CD4-positive, alpha-beta T cell (primary cell): ENCODE data around the gene TEX2. TPM values are rescaled to one million over a fixed set of nuclear protein-coding genes. Genes with fewer than 3 reads are reported as not detected.
"Not testable (repeated sequence)": the region's sequence is repeated elsewhere in the genome, so short reads cannot be mapped to it uniquely, and the experiment has no call there.

Source experiments
- ATAC-seq: fragments of 200-7000 bp; cut with Tn5 transposase; one replicate; pipeline ENCODE4 v1.10.0; 2022; ENCODE audit warnings: mild to moderate bottlenecking; ENCODE audit not compliant: poor library complexity
- CTCF ChIA-PET: fragments of 350-600 bp; sonication (Branson Sonifier 250); formaldehyde crosslinking; loops from one replicate; lab custom pipeline; 2021; ENCODE audit warnings: antibody characterized with exemption, inconsistent platforms; lab: Charles Lee
- POLR2A ChIA-PET: fragments of 350-600 bp; sonication (Branson Sonifier 250); formaldehyde crosslinking; loops from one replicate; lab custom pipeline; 2021; ENCODE audit warnings: antibody characterized with exemption, inconsistent platforms; lab: Charles Lee
- DNase-seq, 14 experiments: peaks; one replicate each; pipeline ENCODE4 v3.0.0-alpha.2; 2013 to 2020; ENCODE audit warnings: mixed read lengths in 2 of 14
- H3K27ac ChIP-seq, 2 donors: one replicate each; pipeline versions ENCODE4 v1.5.1 to v1.7.0; 2013; ENCODE audit warnings: low read length in 2 of 2, low read depth in 1 of 2, mild to moderate bottlenecking in 1 of 2
- H3K27me3 ChIP-seq, 2 experiments: 1 replicate in 1 of 2; 2 replicates in 1 of 2; pipeline versions ENCODE4 v1.6.1 to v1.7.0; 2013; ENCODE audit warnings: low read length in 2 of 2, control low read depth in 1 of 2, mild to moderate bottlenecking in 1 of 2, moderate library complexity in 1 of 2; ENCODE audit not compliant: insufficient read depth in 2 of 2, control insufficient read depth in 1 of 2
- H3K36me3 ChIP-seq: one replicate; pipeline ENCODE4 v1.6.1; 2013; ENCODE audit warnings: low read length, control low read depth; ENCODE audit not compliant: insufficient read depth
- H3K4me1 ChIP-seq: one replicate; pipeline ENCODE4 v1.6.1; 2013; ENCODE audit warnings: low read length, control low read depth; ENCODE audit not compliant: insufficient read depth
- H3K4me3 ChIP-seq: one replicate; pipeline ENCODE4 v1.5.1; 2013; ENCODE audit warnings: mild to moderate bottlenecking, low read length, moderate library complexity
- H3K9me3 ChIP-seq, 2 experiments: 1 replicate in 1 of 2; 2 replicates in 1 of 2; pipeline versions ENCODE4 v1.6.1 to v1.7.0; 2013; ENCODE audit warnings: low read length in 2 of 2, mild to moderate bottlenecking in 2 of 2, control low read depth in 1 of 2, moderate library complexity in 1 of 2; ENCODE audit not compliant: control insufficient read depth in 1 of 2, insufficient read depth in 1 of 2
- H3K27ac Mint-ChIP-seq: one replicate; pipeline ENCODE4 v1.8.0; 2020; ENCODE audit warnings: mixed read lengths
- H3K27me3 Mint-ChIP-seq: one replicate; pipeline ENCODE4 v1.8.0; 2021; ENCODE audit warnings: mixed read lengths
- H3K36me3 Mint-ChIP-seq: one replicate; pipeline ENCODE4 v1.8.0; 2021; ENCODE audit warnings: low read depth, mixed read lengths
- H3K4me1 Mint-ChIP-seq: one replicate; pipeline ENCODE4 v1.8.0; 2021; ENCODE audit warnings: low read depth, mixed read lengths
- H3K4me3 Mint-ChIP-seq: one replicate; pipeline ENCODE4 v1.8.0; 2020; ENCODE audit warnings: mild to moderate bottlenecking, mixed read lengths
- H3K9me3 Mint-ChIP-seq: one replicate; pipeline ENCODE4 v1.8.0; 2020; ENCODE audit warnings: mixed read lengths
- CTCF ChIP-seq: fragments of 200-600 bp; IDR thresholded peaks from one replicate; pipeline ENCODE4 v1.8.0; 2022; ENCODE audit warnings: antibody characterized with exemption, mild to moderate bottlenecking
- intact Hi-C, 2 experiments: fragments of 100-400 bp; cut with DNase I in 1 of 2; cut with micrococcal nuclease in 1 of 2; formaldehyde crosslinking; loops; one replicate each; pipeline versions ENCODE4 v1.15.1 to v1.9.0; 2023 to 2025; cut with DNase I, micrococcal nuclease
- total RNA-seq, 174 experiments: library from RNA in 2 of 174; stranded (reverse) in 2 of 174; gene quantifications; one replicate each; pipeline ENCODE4 v1.2.3 and lab custom pipeline; 2021 to 2026

The TEX2 gene
- total RNA-seq, 2 experiments from 2014 or later: 8.6 to 8.9 TPM

- Histone ChIP-seq H3K36me3 (no peaks in the 10 kb centered on the region), H3K27me3 (no peaks in the 10 kb centered on the region), H3K4me1 (no peaks in the 10 kb centered on the region), H3K4me3 (no peak overlapping the region), H3K27ac (no peak overlapping the region), H3K9me3 (no peaks in the 10 kb centered on the region)
- Mint-ChIP-seq H3K27me3 (no peaks in the 10 kb centered on the region), H3K36me3 (no peaks in the 10 kb centered on the region), H3K4me1 (peaks cover 20% of the 10 kb centered on the region), H3K9me3 (peaks cover 5% of the 10 kb centered on the region), H3K27ac (no peak overlapping the region), H3K4me3 (no peak overlapping the region)
- no peak for TF ChIP-seq CTCF
- ChIA-PET CTCF (no interaction called here), POLR2A (no interaction called here)
- intact Hi-C loops: no loop called here
- DNase-seq: no peak
- no peak for ATAC-seq
Measured at GRCh38 chr17:64223931-64224629, 39.0 kb downstream of the TEX2 start.

GRCh38 chr17:64223283-64223682 lies 39.8 kb downstream of the TEX2 start:
- no peak overlapping the region for H3K4me3 ChIP-seq
- Mint-ChIP-seq H3K27me3 (no peaks in the 10 kb centered on the region), H3K27ac (no peak overlapping the region), H3K4me1 (peaks cover 25% of the 10 kb centered on the region), H3K4me3 (no peak overlapping the region), H3K9me3 (peaks cover 5% of the 10 kb centered on the region), H3K36me3 (no peaks in the 10 kb centered on the region)
- H3K4me1 ChIP-seq: peaks cover 3% of the 10 kb centered on the region
- no peaks in the 10 kb centered on the region for H3K9me3 ChIP-seq
- intact Hi-C loops: no loop called here
- TF ChIP-seq CTCF: no peak
- ATAC-seq: no peak
- no peak overlapping the region for H3K27ac ChIP-seq
- no peak for DNase-seq
- no peaks in the 10 kb centered on the region for H3K36me3 ChIP-seq
- no peaks in the 10 kb centered on the region for H3K27me3 ChIP-seq
- POLR2A ChIA-PET: no interaction called here
- CTCF ChIA-PET: no interaction called here

GRCh38 chr17:64221679-64222078 lies 41.4 kb downstream of the TEX2 start:
- peaks cover 37% of the 10 kb centered on the region for H3K4me1 Mint-ChIP-seq
- no peaks in the 10 kb centered on the region for H3K36me3 Mint-ChIP-seq
- no peaks in the 10 kb centered on the region for H3K36me3 ChIP-seq
- TF ChIP-seq CTCF: no peak
- intact Hi-C loops: no loop called here
- H3K27ac ChIP-seq: no peak overlapping the region
- no peaks in the 10 kb centered on the region for H3K27me3 Mint-ChIP-seq
- H3K4me3 Mint-ChIP-seq: no peak overlapping the region
- ATAC-seq (no peak), DNase-seq (no peak)
- ChIA-PET POLR2A (no interaction called here), CTCF (interaction anchor here (0.6 kb wide), 1 partner anchor 72 kb away, joined by 7 read pairs; no protein-coding TSS in a partner anchor)
- no peaks in the 10 kb centered on the region for H3K27me3 ChIP-seq
- no peak overlapping the region for H3K27ac Mint-ChIP-seq
- peaks cover 8% of the 10 kb centered on the region for H3K4me1 ChIP-seq
- no peaks in the 10 kb centered on the region for H3K9me3 ChIP-seq
- H3K9me3 Mint-ChIP-seq: peaks cover 5% of the 10 kb centered on the region
- H3K4me3 ChIP-seq: no peak overlapping the region

- peaks cover 46% of the 10 kb centered on the region for H3K4me1 Mint-ChIP-seq
- H3K36me3 Mint-ChIP-seq, H3K27ac Mint-ChIP-seq, H3K9me3 Mint-ChIP-seq, H3K27me3 ChIP-seq, CTCF ChIA-PET, DNase-seq, H3K4me3 Mint-ChIP-seq, H3K36me3 ChIP-seq, ATAC-seq, H3K27ac ChIP-seq, H3K9me3 ChIP-seq, H3K27me3 Mint-ChIP-seq, POLR2A ChIA-PET, intact Hi-C loops, H3K4me3 ChIP-seq: not testable (repeated sequence)
- peaks cover 11% of the 10 kb centered on the region for H3K4me1 ChIP-seq
Measured at GRCh38 chr17:64220604-64221003, 42.5 kb downstream of the TEX2 start.
